ENCODE measurements around the gene KIF21A.

DNA sequence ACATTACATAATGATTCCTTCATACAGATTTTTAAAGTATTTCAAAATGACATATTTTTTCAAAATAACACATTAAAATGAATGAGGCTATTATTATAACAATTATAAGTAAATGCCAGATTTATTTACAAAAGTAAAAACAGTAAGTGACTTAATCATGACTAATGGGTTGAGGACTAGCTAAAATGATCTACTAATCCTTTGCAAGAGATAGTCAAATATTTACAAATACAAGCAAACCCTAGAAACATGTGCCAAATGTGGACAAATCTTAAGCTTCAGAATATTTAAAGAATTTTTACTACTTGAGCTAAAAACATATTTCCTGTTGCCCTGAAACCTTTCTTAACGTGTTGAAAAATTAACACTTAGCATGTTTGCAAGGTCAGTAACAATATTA is 74.8 kb downstream of the KIF21A start:
- TF ChIP-seq RFX5 (IDR thresholded peaks at IDR 0.05; ENCODE audit: low read length) = no peak
- TF ChIP-seq, protein P1, sequence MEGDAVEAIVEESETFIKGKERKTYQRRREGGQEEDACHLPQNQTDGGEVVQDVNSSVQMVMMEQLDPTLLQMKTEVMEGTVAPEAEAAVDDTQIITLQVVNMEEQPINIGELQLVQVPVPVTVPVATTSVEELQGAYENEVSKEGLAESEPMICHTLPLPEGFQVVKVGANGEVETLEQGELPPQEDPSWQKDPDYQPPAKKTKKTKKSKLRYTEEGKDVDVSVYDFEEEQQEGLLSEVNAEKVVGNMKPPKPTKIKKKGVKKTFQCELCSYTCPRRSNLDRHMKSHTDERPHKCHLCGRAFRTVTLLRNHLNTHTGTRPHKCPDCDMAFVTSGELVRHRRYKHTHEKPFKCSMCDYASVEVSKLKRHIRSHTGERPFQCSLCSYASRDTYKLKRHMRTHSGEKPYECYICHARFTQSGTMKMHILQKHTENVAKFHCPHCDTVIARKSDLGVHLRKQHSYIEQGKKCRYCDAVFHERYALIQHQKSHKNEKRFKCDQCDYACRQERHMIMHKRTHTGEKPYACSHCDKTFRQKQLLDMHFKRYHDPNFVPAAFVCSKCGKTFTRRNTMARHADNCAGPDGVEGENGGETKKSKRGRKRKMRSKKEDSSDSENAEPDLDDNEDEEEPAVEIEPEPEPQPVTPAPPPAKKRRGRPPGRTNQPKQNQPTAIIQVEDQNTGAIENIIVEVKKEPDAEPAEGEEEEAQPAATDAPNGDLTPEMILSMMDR (IDR thresholded peaks at IDR 0.05) = no peak
- TF ChIP-seq, protein P2, sequence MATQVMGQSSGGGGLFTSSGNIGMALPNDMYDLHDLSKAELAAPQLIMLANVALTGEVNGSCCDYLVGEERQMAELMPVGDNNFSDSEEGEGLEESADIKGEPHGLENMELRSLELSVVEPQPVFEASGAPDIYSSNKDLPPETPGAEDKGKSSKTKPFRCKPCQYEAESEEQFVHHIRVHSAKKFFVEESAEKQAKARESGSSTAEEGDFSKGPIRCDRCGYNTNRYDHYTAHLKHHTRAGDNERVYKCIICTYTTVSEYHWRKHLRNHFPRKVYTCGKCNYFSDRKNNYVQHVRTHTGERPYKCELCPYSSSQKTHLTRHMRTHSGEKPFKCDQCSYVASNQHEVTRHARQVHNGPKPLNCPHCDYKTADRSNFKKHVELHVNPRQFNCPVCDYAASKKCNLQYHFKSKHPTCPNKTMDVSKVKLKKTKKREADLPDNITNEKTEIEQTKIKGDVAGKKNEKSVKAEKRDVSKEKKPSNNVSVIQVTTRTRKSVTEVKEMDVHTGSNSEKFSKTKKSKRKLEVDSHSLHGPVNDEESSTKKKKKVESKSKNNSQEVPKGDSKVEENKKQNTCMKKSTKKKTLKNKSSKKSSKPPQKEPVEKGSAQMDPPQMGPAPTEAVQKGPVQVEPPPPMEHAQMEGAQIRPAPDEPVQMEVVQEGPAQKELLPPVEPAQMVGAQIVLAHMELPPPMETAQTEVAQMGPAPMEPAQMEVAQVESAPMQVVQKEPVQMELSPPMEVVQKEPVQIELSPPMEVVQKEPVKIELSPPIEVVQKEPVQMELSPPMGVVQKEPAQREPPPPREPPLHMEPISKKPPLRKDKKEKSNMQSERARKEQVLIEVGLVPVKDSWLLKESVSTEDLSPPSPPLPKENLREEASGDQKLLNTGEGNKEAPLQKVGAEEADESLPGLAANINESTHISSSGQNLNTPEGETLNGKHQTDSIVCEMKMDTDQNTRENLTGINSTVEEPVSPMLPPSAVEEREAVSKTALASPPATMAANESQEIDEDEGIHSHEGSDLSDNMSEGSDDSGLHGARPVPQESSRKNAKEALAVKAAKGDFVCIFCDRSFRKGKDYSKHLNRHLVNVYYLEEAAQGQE (IDR thresholded peaks at IDR 0.05; ENCODE audit: low read depth, low read length) = no peak
- TF ChIP-seq CHD2 (IDR thresholded peaks at IDR 0.05; ENCODE audit: low read length, partially characterized antibody) = no peak
- TF ChIP-seq, protein P3, sequence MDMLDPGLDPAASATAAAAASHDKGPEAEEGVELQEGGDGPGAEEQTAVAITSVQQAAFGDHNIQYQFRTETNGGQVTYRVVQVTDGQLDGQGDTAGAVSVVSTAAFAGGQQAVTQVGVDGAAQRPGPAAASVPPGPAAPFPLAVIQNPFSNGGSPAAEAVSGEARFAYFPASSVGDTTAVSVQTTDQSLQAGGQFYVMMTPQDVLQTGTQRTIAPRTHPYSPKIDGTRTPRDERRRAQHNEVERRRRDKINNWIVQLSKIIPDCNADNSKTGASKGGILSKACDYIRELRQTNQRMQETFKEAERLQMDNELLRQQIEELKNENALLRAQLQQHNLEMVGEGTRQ (IDR thresholded peaks at IDR 0.05; ENCODE audit: borderline replicate concordance, low read depth, low read length) = no peak
- TF ChIP-seq, protein P4, sequence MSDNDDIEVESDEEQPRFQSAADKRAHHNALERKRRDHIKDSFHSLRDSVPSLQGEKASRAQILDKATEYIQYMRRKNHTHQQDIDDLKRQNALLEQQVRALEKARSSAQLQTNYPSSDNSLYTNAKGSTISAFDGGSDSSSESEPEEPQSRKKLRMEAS (IDR thresholded peaks at IDR 0.05; ENCODE audit: low read depth) = no peak
- TF ChIP-seq TCF12 (IDR thresholded peaks at IDR 0.05) = no peak

All from SK-N-SH (cell line).